Mucosa of descending colon (tissue), 3 donors: Measurements from ENCODE around the gene KLHL35. TPM values are rescaled to one million over a fixed set of nuclear protein-coding genes. Genes with fewer than 3 reads are reported as not detected.

Experiments used
- ATAC-seq: fragments of 200-7000 bp; cut with Tn5 transposase; one replicate; pipeline ENCODE4 v1.9.1; 2020; ENCODE audit warnings: mild to moderate bottlenecking, moderate library complexity
- DNase-seq, 3 donors: peaks; one replicate each; pipeline ENCODE4 v3.0.0-alpha.2; 2020
- H3K36me3 ChIP-seq: fragments of 200-600 bp; one replicate; pipeline ENCODE4 v1.8.0; 2021; ENCODE audit warnings: low read depth, mild to moderate bottlenecking
- H3K4me1 ChIP-seq: fragments of 200-600 bp; one replicate; pipeline ENCODE4 v1.8.0; 2021; ENCODE audit warnings: low read depth, mild to moderate bottlenecking
- H3K4me3 ChIP-seq: fragments of 200-600 bp; one replicate; pipeline ENCODE4 v1.8.0; 2021; ENCODE audit warnings: mild to moderate bottlenecking
- H3K9me3 ChIP-seq: fragments of 200-600 bp; one replicate; pipeline ENCODE4 v1.8.0; 2021; ENCODE audit warnings: mild to moderate bottlenecking
- intact Hi-C, 2 donors: fragments of 100-400 bp; cut with DNase I in 1 of 2; cut with micrococcal nuclease in 1 of 2; formaldehyde crosslinking; loops; one replicate each; pipeline versions ENCODE4 v1.11.0 to v1.11.1; 2022; cut with DNase I, micrococcal nuclease
- total RNA-seq, 3 donors: library from RNA; stranded (reverse); fragmentation: NEBNext Ultra II Directional in 2 of 3; extraction: Animal tissue kit (Norgen Biotek cat#: 25700) in 2 of 3; gene quantifications; one replicate each; pipeline versions ENCODE4 v1.2.1 to v1.2.4, GENCODE V29; 2021 to 2023
- TF ChIP-seq, protein P1 (sequence below): fragments of 200-600 bp; IDR thresholded peaks from one replicate; pipeline ENCODE4 v1.8.0; 2022; ENCODE audit warnings: antibody characterized with exemption, mild to moderate bottlenecking
- donor health status: DM: no; HTN: no; CAD: no; lungs with moderate emphysema.
- donor health status: DM: no; HTN: no; CAD: no.
- donor health status: DM: no; HTN: yes; CAD: no.

KLHL35 gene
- total RNA-seq, 3 donors from 2014 or later: 0.25 to 1.7 (median 0.49) TPM

DNA sequence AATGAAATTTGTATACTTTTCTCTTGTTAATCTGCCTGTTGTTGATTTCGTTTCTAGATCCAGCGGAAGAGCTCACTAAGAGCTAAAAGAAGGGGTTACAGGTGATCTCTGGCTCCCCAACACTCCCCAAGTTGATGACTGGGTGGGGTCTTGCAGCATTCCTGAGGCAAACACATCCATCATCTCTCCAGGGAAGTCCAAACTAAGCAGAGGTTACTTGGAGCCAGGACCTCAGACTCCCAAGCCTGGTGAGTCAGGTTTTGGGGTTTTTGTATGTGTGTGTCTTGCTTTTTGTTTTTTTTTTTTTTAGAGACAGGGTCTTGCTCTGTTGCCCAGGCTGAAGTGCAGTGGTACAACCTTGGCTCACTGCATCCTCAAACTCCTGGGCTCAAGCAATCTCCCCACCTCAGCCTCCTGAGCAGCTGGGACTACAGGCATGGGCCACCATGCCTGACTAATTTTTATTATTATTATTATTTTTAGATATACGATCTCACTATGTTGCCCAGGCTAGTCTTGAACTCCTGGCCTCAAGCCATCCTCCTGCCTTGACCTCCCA lies 45.2 kb downstream of the KLHL35 start:
- no peaks in the 10 kb centered on the region for H3K36me3 ChIP-seq
- no peaks in the 10 kb centered on the region for H3K9me3 ChIP-seq
- TF ChIP-seq, protein P1, sequence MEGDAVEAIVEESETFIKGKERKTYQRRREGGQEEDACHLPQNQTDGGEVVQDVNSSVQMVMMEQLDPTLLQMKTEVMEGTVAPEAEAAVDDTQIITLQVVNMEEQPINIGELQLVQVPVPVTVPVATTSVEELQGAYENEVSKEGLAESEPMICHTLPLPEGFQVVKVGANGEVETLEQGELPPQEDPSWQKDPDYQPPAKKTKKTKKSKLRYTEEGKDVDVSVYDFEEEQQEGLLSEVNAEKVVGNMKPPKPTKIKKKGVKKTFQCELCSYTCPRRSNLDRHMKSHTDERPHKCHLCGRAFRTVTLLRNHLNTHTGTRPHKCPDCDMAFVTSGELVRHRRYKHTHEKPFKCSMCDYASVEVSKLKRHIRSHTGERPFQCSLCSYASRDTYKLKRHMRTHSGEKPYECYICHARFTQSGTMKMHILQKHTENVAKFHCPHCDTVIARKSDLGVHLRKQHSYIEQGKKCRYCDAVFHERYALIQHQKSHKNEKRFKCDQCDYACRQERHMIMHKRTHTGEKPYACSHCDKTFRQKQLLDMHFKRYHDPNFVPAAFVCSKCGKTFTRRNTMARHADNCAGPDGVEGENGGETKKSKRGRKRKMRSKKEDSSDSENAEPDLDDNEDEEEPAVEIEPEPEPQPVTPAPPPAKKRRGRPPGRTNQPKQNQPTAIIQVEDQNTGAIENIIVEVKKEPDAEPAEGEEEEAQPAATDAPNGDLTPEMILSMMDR: no peak
- H3K4me1 ChIP-seq: peaks cover 30% of the 10 kb centered on the region
- DNase-seq (no peak), ATAC-seq (no peak)
- no peak overlapping the region for H3K4me3 ChIP-seq
- intact Hi-C loops: loop anchor here (5.0 to 10.0 kb wide), 2 partner anchors 63 to 106 kb away; no protein-coding TSS in a partner anchor

DNA sequence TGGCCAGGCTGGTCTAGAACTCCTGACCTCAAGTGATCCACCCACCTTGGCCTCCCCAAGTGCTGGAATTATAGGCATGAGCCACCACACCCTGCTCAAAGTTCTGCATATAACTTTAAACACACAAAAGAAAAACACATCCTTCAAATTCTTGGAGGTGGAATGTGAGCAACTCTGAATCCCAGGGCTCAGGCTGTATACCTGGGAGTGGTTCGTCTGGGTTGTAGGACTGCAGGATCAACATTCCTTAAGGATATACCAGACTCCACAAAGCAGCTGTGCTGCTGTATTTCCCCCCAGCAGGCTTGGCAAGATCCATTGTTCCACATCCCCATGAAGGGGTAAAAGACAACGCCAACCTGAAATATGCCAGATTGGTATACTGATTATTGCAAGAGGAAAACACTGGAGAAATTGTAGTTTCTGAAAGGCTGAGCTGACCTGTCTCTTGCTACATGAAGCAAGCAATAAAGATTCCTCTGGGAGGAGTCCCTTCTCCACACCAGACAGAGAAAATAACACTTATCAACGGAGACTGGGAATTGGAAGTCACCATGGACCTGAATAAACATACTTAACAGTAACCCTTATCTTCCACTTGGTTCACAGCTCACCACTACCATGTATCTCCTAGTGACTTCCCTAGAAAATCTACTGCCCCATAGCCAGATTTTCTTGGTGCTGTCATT lies 45.9 kb downstream of the KLHL35 start:
- DNase-seq (peak in 1 of 3 donors; percentile 50), ATAC-seq (peak; percentile 64)
- Histone ChIP-seq H3K9me3 (no peaks in the 10 kb centered on the region), H3K36me3 (no peaks in the 10 kb centered on the region), H3K4me1 (peaks cover 30% of the 10 kb centered on the region), H3K4me3 (no peak overlapping the region)
- intact Hi-C loops: loop anchor here (5.0 to 10.0 kb wide), 2 partner anchors 62 to 105 kb away; no protein-coding TSS in a partner anchor
- TF ChIP-seq, protein P1: no peak

DNA sequence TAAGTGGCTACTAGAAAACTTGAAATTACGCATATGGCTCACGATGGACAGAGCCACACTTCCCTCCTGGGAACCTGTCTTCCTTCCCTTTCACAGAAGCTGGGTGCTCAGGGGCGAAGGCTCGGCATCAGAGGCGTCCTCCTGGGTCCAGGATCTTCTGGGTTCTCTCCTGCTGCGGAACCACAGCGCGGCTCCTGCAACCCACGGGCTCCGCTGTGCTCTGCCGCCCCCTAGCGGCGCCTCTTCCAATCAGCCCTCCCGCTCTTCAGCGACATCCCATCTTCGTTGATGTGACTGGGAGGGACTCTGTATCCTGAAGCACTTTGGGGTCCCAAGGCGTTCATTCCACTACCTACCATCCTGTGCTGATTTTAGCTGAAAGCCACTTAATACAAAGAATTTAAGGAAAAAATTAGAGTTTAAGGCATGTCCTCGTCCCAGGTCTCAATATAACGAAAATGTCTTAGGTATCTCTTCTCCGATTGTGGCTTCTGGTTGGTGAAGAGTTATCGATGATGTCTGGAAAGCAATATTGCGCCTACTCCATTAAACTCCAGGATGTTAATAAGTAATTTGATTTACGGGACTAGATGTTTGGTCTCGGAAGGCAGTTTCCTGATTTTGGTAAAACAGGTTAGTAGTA lies 48.4 kb downstream of the KLHL35 start:
- DNase-seq (peak; percentile 86 to 90 (median 87)), ATAC-seq (peak; percentile 66)
- Histone ChIP-seq H3K9me3 (no peaks in the 10 kb centered on the region), H3K4me3 (no peak overlapping the region), H3K36me3 (no peaks in the 10 kb centered on the region), H3K4me1 (peaks cover 45% of the 10 kb centered on the region)
- intact Hi-C loops: loop anchor here (5.0 to 10.0 kb wide), 3 partner anchors 57 to 102 kb away; no protein-coding TSS in a partner anchor
- TF ChIP-seq, protein P1: peak; percentile 91

DNA sequence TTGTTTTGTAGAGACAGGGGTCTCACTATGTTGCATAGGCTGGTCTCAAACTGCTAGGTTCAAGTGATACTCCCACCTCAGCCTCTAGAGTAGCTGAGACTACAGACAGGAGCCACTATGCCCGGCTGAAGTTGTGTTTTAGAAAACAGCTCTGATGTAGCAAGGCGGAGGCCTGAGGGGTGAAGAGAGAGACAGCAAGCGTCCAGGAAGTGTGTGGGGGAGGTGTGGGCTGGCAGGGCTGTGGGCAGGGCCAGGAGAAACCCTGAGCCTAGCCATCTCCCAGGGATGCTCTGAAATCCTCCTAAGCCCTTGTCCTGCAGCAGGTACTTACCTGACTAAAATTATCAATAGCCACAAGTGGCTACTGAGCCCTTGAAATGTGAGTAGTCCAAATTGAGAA lies 49.8 kb downstream of the KLHL35 start:
- TF ChIP-seq, protein P1: no peak
- ATAC-seq (no peak), DNase-seq (no peak)
- intact Hi-C loops: loop anchor here (5.0 to 10.0 kb wide), 2 partner anchors 56 to 58 kb away; no protein-coding TSS in a partner anchor
- Histone ChIP-seq H3K4me3 (no peak overlapping the region), H3K4me1 (peaks cover 43% of the 10 kb centered on the region), H3K9me3 (no peaks in the 10 kb centered on the region), H3K36me3 (no peaks in the 10 kb centered on the region)

DNA sequence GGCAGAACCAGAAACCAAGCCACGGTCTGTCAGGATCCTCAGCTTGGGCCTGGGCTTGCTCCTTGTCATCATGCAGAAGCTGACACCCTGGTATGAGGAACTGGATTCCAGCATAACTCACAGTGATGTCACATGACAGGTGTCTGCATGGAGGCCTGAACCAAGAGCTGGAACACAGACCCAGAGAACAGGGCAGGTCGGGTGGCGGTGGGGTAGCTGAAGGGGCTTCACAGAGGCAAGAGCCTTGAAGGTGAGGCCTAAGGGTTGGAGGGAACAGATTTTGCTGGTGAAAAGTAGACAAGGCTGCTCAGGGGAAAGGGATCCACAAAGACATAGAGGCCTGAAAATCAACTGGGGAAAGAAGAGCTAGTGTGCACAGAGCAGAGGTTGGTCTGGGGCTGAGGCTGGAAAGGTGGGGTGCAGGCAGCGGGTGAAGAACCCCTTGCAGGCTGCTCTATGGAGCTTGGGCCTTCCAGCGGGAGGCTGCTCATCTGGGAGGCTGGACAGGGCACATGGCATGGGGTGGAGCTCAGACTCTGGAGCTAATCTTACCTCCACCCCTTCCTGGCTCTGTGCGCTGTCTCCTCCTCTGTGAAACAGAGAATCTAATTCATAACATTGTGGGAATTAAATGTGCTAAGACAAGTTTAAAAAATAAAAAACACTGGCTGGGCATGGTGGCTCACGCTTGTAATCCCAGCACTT lies 52.1 kb downstream of the KLHL35 start:
- no peaks in the 10 kb centered on the region for H3K9me3 ChIP-seq
- TF ChIP-seq, protein P1: no peak
- peak in 2 of 3 donors; percentile 70 to 71 for DNase-seq
- intact Hi-C loops: loop anchor here (5.0 to 10.0 kb wide), 2 partner anchors 54 to 56 kb away; no protein-coding TSS in a partner anchor
- peak; percentile 86 for ATAC-seq
- H3K4me3 ChIP-seq: no peak overlapping the region
- peaks cover 26% of the 10 kb centered on the region for H3K4me1 ChIP-seq
- H3K36me3 ChIP-seq: no peaks in the 10 kb centered on the region
